Measurements from ENCODE around the gene GBE1. TPM values are rescaled to one million over a fixed set of nuclear protein-coding genes. Genes with fewer than 3 reads are reported as not detected.

GBE1 gene
- total RNA-seq, 1 donor from 2014 or later = 32.5 TPM

DNA sequence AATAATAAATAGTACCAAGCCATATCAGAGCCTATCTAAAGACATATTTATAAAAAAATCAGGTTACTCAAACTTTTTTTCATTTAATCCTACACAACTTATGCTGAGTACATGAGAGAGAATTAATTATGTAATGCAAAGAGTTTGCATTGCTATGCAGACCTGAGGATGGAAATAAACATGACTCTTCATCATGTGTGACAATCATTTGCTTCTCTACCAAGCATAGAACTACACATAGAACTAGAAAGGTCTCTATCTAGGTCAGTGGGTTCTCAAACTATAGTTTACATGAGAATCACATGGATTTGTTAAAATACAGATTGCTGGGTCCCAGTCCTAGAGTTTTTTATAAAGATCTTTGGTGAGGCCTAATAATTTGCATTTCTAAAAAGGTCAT is 86.8 kb downstream of the GBE1 start:
- no peak overlapping the region for H3K27ac Mint-ChIP-seq
- H3K27me3 Mint-ChIP-seq = no peaks in the 10 kb centered on the region
- TF ChIP-seq, protein P1, sequence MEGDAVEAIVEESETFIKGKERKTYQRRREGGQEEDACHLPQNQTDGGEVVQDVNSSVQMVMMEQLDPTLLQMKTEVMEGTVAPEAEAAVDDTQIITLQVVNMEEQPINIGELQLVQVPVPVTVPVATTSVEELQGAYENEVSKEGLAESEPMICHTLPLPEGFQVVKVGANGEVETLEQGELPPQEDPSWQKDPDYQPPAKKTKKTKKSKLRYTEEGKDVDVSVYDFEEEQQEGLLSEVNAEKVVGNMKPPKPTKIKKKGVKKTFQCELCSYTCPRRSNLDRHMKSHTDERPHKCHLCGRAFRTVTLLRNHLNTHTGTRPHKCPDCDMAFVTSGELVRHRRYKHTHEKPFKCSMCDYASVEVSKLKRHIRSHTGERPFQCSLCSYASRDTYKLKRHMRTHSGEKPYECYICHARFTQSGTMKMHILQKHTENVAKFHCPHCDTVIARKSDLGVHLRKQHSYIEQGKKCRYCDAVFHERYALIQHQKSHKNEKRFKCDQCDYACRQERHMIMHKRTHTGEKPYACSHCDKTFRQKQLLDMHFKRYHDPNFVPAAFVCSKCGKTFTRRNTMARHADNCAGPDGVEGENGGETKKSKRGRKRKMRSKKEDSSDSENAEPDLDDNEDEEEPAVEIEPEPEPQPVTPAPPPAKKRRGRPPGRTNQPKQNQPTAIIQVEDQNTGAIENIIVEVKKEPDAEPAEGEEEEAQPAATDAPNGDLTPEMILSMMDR (IDR thresholded peaks at IDR 0.05) = no peak
- H3K4me3 Mint-ChIP-seq = no peak overlapping the region
- H3K9me3 Mint-ChIP-seq = no peaks in the 10 kb centered on the region
- intact Hi-C loops (cut with micrococcal nuclease) = no loop called here
- no peak for DNase-seq
- peaks cover 2% of the 10 kb centered on the region for H3K36me3 Mint-ChIP-seq (ENCODE audit: low read depth)
- ATAC-seq (ENCODE audit: low read depth) = no peak
- CTCF ChIA-PET = no interaction called here
- POLR2A ChIA-PET = no interaction called here
- H3K4me1 Mint-ChIP-seq = no peaks in the 10 kb centered on the region

DNA sequence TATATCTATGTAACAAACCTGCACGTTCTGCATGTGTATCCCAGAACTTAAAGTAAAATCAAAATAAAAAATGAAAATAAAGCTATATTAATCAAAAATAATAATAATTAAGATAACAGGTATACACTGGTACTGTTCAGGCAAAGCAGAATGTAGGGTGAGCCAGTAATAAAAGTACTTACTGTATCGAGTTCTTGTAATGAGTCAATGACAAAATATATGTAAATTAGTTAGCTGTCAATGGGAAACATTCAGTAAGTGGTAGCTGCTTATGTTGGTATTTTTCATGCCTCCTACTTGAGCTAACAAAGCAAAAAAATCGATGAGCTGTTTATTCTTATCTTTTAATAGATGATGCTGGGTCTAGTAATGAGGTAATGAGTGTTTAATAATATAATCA is 93.2 kb downstream of the GBE1 start:
- POLR2A ChIA-PET = no interaction called here
- DNase-seq (no peak), ATAC-seq (ENCODE audit: low read depth) (no peak)
- Mint-ChIP-seq H3K27ac (no peak overlapping the region), H3K4me1 (no peaks in the 10 kb centered on the region), H3K27me3 (no peaks in the 10 kb centered on the region), H3K9me3 (no peaks in the 10 kb centered on the region), H3K36me3 (ENCODE audit: low read depth) (peaks cover 9% of the 10 kb centered on the region), H3K4me3 (no peak overlapping the region)
- CTCF ChIA-PET = interaction anchor here (0.8 to 1.9 kb wide), 4 partner anchors 462 to 466 kb away, joined by 3 to 10 read pairs (median 4); no protein-coding TSS in a partner anchor
- TF ChIP-seq, protein P1 (IDR thresholded peaks at IDR 0.05) = no peak
- intact Hi-C loops (cut with micrococcal nuclease) = no loop called here

DNA sequence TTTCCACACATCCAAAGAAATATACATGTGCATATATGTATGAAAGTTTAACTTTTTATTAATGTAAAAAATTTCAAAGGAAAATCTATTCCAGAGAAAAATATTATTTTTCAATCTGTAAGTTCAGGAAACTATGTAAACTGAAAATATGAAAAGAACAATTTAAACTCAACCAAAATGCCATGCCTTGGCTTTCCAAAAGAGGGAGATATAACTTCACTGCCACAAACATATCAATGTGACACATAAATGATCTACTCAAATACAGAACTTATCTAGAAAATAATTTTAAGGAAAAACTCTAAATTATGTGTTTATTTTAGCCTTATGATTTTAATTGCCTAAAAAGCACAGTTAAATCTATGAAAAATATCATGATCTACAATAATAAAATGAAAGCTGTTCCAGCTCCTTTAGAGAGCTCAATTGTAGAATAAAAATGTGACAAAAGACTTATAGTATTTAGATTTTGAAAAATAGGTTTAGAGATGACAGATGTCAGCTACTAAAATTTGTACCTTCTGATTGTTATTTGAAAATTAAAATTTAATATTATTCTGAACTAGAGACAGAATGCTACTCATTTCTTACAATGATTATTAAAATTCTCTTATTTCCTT is 94.8 kb downstream of the GBE1 start:
- CTCF ChIA-PET = interaction anchor here (0.8 to 1.9 kb wide), 4 partner anchors 463 to 468 kb away, joined by 3 to 10 read pairs (median 4); no protein-coding TSS in a partner anchor
- H3K9me3 Mint-ChIP-seq = no peaks in the 10 kb centered on the region
- no peak overlapping the region for H3K4me3 Mint-ChIP-seq
- ATAC-seq (ENCODE audit: low read depth) = no peak
- H3K27ac Mint-ChIP-seq = no peak overlapping the region
- H3K27me3 Mint-ChIP-seq = no peaks in the 10 kb centered on the region
- TF ChIP-seq, protein P1 (IDR thresholded peaks at IDR 0.05) = no peak
- H3K4me1 Mint-ChIP-seq = no peaks in the 10 kb centered on the region
- intact Hi-C loops (cut with micrococcal nuclease) = loop anchor here (1.0 kb wide), 1 partner anchor 467 kb away; no protein-coding TSS in a partner anchor
- no peak for DNase-seq
- H3K36me3 Mint-ChIP-seq (ENCODE audit: low read depth) = peaks cover 9% of the 10 kb centered on the region
- POLR2A ChIA-PET = no interaction called here

DNA sequence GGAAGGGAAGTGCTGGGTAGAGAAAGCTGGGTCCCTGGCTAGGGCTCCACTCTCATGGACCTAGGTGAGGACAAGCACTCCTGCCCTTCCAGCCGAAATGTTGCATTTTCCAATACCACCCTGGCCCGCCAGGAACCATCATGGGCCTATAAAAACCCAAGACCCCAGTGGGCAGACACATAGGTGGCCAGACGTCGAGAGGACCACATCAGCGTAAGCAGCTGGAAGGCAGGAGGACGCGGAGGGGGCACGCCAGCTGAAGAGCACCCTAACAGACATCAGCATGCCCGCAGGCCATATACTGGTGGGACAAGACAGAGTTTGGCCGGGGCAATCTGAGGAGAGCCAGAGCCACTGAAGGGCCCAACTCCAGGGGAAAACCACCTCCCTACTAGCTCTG is 98.3 kb downstream of the GBE1 start:
- H3K27me3 Mint-ChIP-seq = no peaks in the 10 kb centered on the region
- H3K4me1 Mint-ChIP-seq = no peaks in the 10 kb centered on the region
- CTCF ChIA-PET = no interaction called here
- H3K9me3 Mint-ChIP-seq = no peaks in the 10 kb centered on the region
- H3K27ac Mint-ChIP-seq = no peak overlapping the region
- TF ChIP-seq, protein P1 (IDR thresholded peaks at IDR 0.05) = no peak
- POLR2A ChIA-PET = no interaction called here
- H3K4me3 Mint-ChIP-seq = no peak overlapping the region
- peaks cover 7% of the 10 kb centered on the region for H3K36me3 Mint-ChIP-seq (ENCODE audit: low read depth)
- ATAC-seq (ENCODE audit: low read depth) = no peak
- DNase-seq = no peak
- intact Hi-C loops (cut with micrococcal nuclease) = no loop called here

DNA sequence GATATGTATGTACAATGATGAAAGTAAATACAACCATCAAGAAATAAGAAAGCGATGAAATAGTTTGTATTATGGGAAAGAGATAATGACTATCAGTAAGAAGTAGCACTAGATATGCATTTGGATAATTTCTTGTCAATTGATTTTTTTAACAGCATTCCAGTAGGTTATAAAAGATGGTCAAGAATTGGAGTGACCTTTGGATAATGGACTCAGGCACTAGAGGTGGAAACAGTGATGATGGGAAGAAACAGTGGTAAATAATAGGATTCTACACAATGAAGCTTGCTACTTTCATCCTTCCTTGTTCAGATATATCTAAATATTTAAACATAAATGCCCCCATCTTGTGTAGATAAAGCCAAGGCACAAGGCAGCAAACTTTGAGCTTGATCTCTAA is 101.4 kb downstream of the GBE1 start:
- no peaks in the 10 kb centered on the region for H3K9me3 Mint-ChIP-seq
- H3K27me3 Mint-ChIP-seq = no peaks in the 10 kb centered on the region
- intact Hi-C loops (cut with micrococcal nuclease) = no loop called here
- ChIA-PET CTCF (no interaction called here), POLR2A (no interaction called here)
- H3K4me1 Mint-ChIP-seq = no peaks in the 10 kb centered on the region
- DNase-seq (no peak), ATAC-seq (ENCODE audit: low read depth) (no peak)
- H3K27ac Mint-ChIP-seq = no peak overlapping the region
- TF ChIP-seq, protein P1 (IDR thresholded peaks at IDR 0.05) = no peak
- no peaks in the 10 kb centered on the region for H3K36me3 Mint-ChIP-seq (ENCODE audit: low read depth)
- H3K4me3 Mint-ChIP-seq = no peak overlapping the region

Data from activated B cell treated with CpG ODN at 0.5 μM for 24 hours (primary cell).